ENCODE results near the gene CELA3B. TPM values are rescaled to one million over a fixed set of nuclear protein-coding genes. Genes with fewer than 3 reads are reported as not detected.
"Not testable (repeated sequence)": the region's sequence is repeated elsewhere in the genome, so short reads cannot be mapped to it uniquely, and the experiment has no call there.

Gene CELA3B
- total RNA-seq, 1 donor from 2014 or later: not detected

GRCh38 chr1:21944733-21945073 lies 32.1 kb upstream of the CELA3B start:
- DNase-seq: no peak

- DNase-seq: no peak
These were observed 29.8 kb upstream of the CELA3B start for GRCh38 chr1:21946836-21947587.

- DNase-seq: no peak
These were observed 26.1 kb upstream of the CELA3B start for GRCh38 chr1:21950734-21951133.

- DNase-seq: no peak
These were observed 25.5 kb upstream of the CELA3B start for GRCh38 chr1:21951226-21951870.

- no peak for DNase-seq
These were observed 23.9 kb upstream of the CELA3B start for GRCh38 chr1:21952786-21953520.

GRCh38 chr1:21955058-21955457 lies 21.8 kb upstream of the CELA3B start:
- DNase-seq: no peak

- DNase-seq: no peak
These were observed 21.1 kb upstream of the CELA3B start for GRCh38 chr1:21955501-21956281.

GRCh38 chr1:21956720-21957552 lies 19.9 kb upstream of the CELA3B start:
- DNase-seq: no peak

GRCh38 chr1:21961337-21961736 lies 15.5 kb upstream of the CELA3B start:
- DNase-seq: no peak

- no peak for DNase-seq
These were observed 15.0 kb upstream of the CELA3B start for GRCh38 chr1:21961799-21962198.

GRCh38 chr1:21963477-21964217 lies 13.2 kb upstream of the CELA3B start:
- DNase-seq: peak; percentile 14

GRCh38 chr1:21966247-21967000 lies 10.4 kb upstream of the CELA3B start:
- no peak for DNase-seq

GRCh38 chr1:21967216-21967615 lies 9.6 kb upstream of the CELA3B start:
- not testable (repeated sequence) for DNase-seq

GRCh38 chr1:21969066-21969465 lies 7.8 kb upstream of the CELA3B start:
- not testable (repeated sequence) for DNase-seq

- DNase-seq: not testable (repeated sequence)
These were observed 6.3 kb upstream of the CELA3B start for GRCh38 chr1:21970523-21970922.

GRCh38 chr1:21972973-21973441 lies 3.8 kb upstream of the CELA3B start:
- not testable (repeated sequence) for DNase-seq

- not testable (repeated sequence) for DNase-seq
These were observed 2.9 kb upstream of the CELA3B start for GRCh38 chr1:21973948-21974347.

- not testable (repeated sequence) for DNase-seq
These were observed 2.1 kb upstream of the CELA3B start for GRCh38 chr1:21974699-21975098.

GRCh38 chr1:21975296-21975695 lies 1.5 kb upstream of the CELA3B start:
- not testable (repeated sequence) for DNase-seq

- not testable (repeated sequence) for DNase-seq
These were observed 1.4 kb downstream of the CELA3B start for GRCh38 chr1:21978209-21978608.
